GM12878 (cell line): ENCODE data around the gene HSPB3. TPM values are rescaled to one million over a fixed set of nuclear protein-coding genes. Genes with fewer than 3 reads are reported as not detected.

ENCODE experiments used
- ATAC-seq: fragments of 200-7000 bp; cut with Tn5 transposase; 3 replicates; pipeline ENCODE4 v1.9.1; 2020; ENCODE audit warnings: mild to moderate bottlenecking, moderate library complexity
- BruUV-seq: library from RNA; stranded (reverse); fragments of 400-500 nt; replicated peaks from 2 replicates; lab custom pipeline; 2021; lab: Mats Ljungman, UMichigan
- CTCF ChIA-PET: fragments of 300-600 bp; sonication (Branson Sonifier 250); formaldehyde crosslinking; extraction: SDS; loops from one replicate; lab custom pipeline; 2021; ENCODE audit warnings: inconsistent platforms; lab: Yijun Ruan, JAX
- POLR2A ChIA-PET: fragments of 350-600 bp; formaldehyde crosslinking; extraction: SDS; loops from one replicate; lab custom pipeline; 2021; ENCODE audit warnings: inconsistent platforms; lab: Charles Lee
- RAD21 ChIA-PET: fragments of 300-600 bp; sonication (Branson Sonifier 250); formaldehyde crosslinking; loops from one replicate; lab custom pipeline; 2023; ENCODE audit warnings: antibody characterized with exemption; ENCODE audit not compliant: unreplicated experiment; lab: Charles Lee
- SMC1A ChIA-PET: fragments of 300-600 bp; sonication (Branson Sonifier 250); formaldehyde crosslinking; loops from one replicate; lab custom pipeline; 2023; ENCODE audit not compliant: unreplicated experiment, uncharacterized antibody; lab: Charles Lee
- DNase-seq: peaks from one replicate; pipeline ENCODE4 v3.0.0-alpha.2; 2011; ENCODE audit warnings: low read depth, low spot score
- FAIRE-seq: peaks from 3 replicates; lab custom pipeline; 2011; peaks lifted over from hg19 to GRCh38; lab: Jason Lieb, UNC
- H2AFZ ChIP-seq: 2 replicates; pipeline ENCODE4 v1.6.0; 2011; ENCODE audit warnings: low read depth, low read length, control low read depth; ENCODE audit not compliant: control insufficient read depth
- H3K27ac ChIP-seq: 2 replicates; pipeline ENCODE4 v1.5.1; 2011; ENCODE audit warnings: control low read depth; ENCODE audit not compliant: control insufficient read depth, insufficient read depth
- H3K27me3 ChIP-seq, 2 experiments: replicated peaks in 1 of 2; 2 replicates each; pipeline versions ENCODE4 v1.6.0 to v1.6.1; 2011; ENCODE audit warnings: low read length in 1 of 2; ENCODE audit not compliant: control insufficient read depth in 2 of 2, insufficient read depth in 2 of 2
- H3K36me3 ChIP-seq, 2 experiments: 2 replicates each; pipeline ENCODE4 v1.5.1; 2011; ENCODE audit warnings: low read length in 1 of 2; ENCODE audit not compliant: control insufficient read depth in 2 of 2, insufficient read depth in 2 of 2
- H3K4me1 ChIP-seq: 2 replicates; pipeline ENCODE4 v1.6.1; 2011; ENCODE audit warnings: mild to moderate bottlenecking, low read length, moderate library complexity, mixed read lengths; ENCODE audit not compliant: control insufficient read depth, insufficient read depth
- H3K4me2 ChIP-seq: 2 replicates; pipeline ENCODE4 v1.6.0; 2011; ENCODE audit warnings: control low read depth; ENCODE audit not compliant: control insufficient read depth, insufficient read depth
- H3K4me3 ChIP-seq: fragments of 200-600 bp; sonication (generic); 2 replicates; pipeline ENCODE4 v1.5.1; 2016
- H3K79me2 ChIP-seq: 2 replicates; pipeline ENCODE4 v1.6.0; 2011; ENCODE audit warnings: low read length; ENCODE audit not compliant: control insufficient read depth, insufficient read depth
- H3K9ac ChIP-seq: 2 replicates; pipeline ENCODE4 v1.8.0; 2011; ENCODE audit warnings: low read length, control low read depth, mixed read lengths; ENCODE audit not compliant: control insufficient read depth, insufficient read depth
- H3K9me3 ChIP-seq: replicated peaks from 3 replicates; pipeline ENCODE4 v1.5.1; 2011; ENCODE audit warnings: mild to moderate bottlenecking, low read length; ENCODE audit not compliant: control insufficient read depth, insufficient read depth
- H4K20me1 ChIP-seq: 2 replicates; pipeline ENCODE4 v1.6.0; 2011; ENCODE audit not compliant: control insufficient read depth, insufficient read depth
- E2F4 ChIP-seq: IDR thresholded peaks from 2 replicates; pipeline ENCODE4 v1.6.1; 2012; ENCODE audit warnings: low read depth, low read length, improper control_type of control experiment
- HDAC2 ChIP-seq: fragments of 200-600 bp; sonication (generic); IDR thresholded peaks from 2 replicates; pipeline ENCODE4 v1.6.1; 2017
- HSF1 ChIP-seq: fragments of 150-350 bp; IDR thresholded peaks from 2 replicates; pipeline ENCODE4 v1.6.1; 2014; ENCODE audit warnings: mild to moderate bottlenecking, low read depth, low read length
- IRF4 ChIP-seq: IDR thresholded peaks from 2 replicates; pipeline ENCODE4 v1.6.1; 2011; ENCODE audit warnings: low read depth, low read length
- JUNB ChIP-seq: IDR thresholded peaks from 2 replicates; pipeline ENCODE4 v1.6.1; 2016; ENCODE audit warnings: antibody characterized with exemption, mild to moderate bottlenecking
- KLF5 ChIP-seq: fragments of 450-650 bp; IDR thresholded peaks from 2 replicates; pipeline ENCODE4 v1.6.1; 2014; ENCODE audit warnings: mild to moderate bottlenecking; ENCODE audit not compliant: partially characterized antibody
- NBN ChIP-seq: fragments of 450-650 bp; IDR thresholded peaks from 2 replicates; pipeline ENCODE4 v1.6.1; 2016
- NFXL1 ChIP-seq: fragments of 450-650 bp; IDR thresholded peaks from 2 replicates; pipeline ENCODE4 v1.6.1; 2017; ENCODE audit warnings: antibody characterized with exemption, mild to moderate bottlenecking, borderline replicate concordance
- SIX5 ChIP-seq: IDR thresholded peaks from 2 replicates; pipeline ENCODE4 v1.6.1; 2011; ENCODE audit warnings: mild to moderate bottlenecking, low read depth, low read length, moderate library complexity; ENCODE audit not compliant: severe bottlenecking
- TAF1 ChIP-seq: IDR thresholded peaks from 2 replicates; pipeline ENCODE4 v1.6.1; 2011; ENCODE audit warnings: mild to moderate bottlenecking, low read depth, low read length, borderline replicate concordance
- TBL1XR1 ChIP-seq: IDR thresholded peaks from 2 replicates; pipeline ENCODE4 v1.6.1; 2012; ENCODE audit warnings: low read depth, low read length, improper control_type of control experiment
- WRNIP1 ChIP-seq: IDR thresholded peaks from 2 replicates; pipeline ENCODE4 v1.6.1; 2011; ENCODE audit warnings: low read depth, low read length, improper control_type of control experiment, borderline replicate concordance
- WGBS: methylation state at CpG from one replicate; pipeline ENCODE4 v1.1.6; 2016; ENCODE audit warnings: low lambda C conversion rate; ENCODE audit not compliant: insufficient replicate concordance, insufficient coverage; ENCODE audit errors: missing lambda C conversion rate; 5-methylcytosine and 5-hydroxymethylcytosine counted together
- in situ Hi-C: fragments of 300-500 bp; cut with MboI; formaldehyde crosslinking; loops from 9 replicates; pipeline ENCODE4 v1.14.3; 2018; ENCODE audit warnings: mixed read lengths
- intact Hi-C: fragments of 100-400 bp; cut with micrococcal nuclease; formaldehyde crosslinking; loops from one replicate; pipeline ENCODE4 v1.14.2; 2022; ENCODE audit not compliant: unreplicated experiment
- polyA plus RNA-seq, 11 experiments: library from polyadenylated mRNA; depleted of rRNA in 4 of 11; unstranded in 6 of 11; stranded (reverse) in 5 of 11; fragments of >200 nt; fragmentation: Nextera tagmentation in 4 of 11; fragmentation: Illumina TruSeq in 1 of 11; extraction: Ambion mirVana in 4 of 11; extraction: Trizol in 1 of 11; gene quantifications; 1 replicate in 1 of 11; 2 replicates in 10 of 11; pipeline versions ENCODE4 v1.2.1 to v1.2.3, GENCODE V29; 2011 to 2016; ENCODE audit warnings: inconsistent platforms in 2 of 11, missing spikeins in 2 of 11, low read depth in 1 of 11
- total RNA-seq, 4 experiments: library from RNA; depleted of rRNA in 3 of 4; stranded (reverse); fragments of >200 nt in 3 of 4; fragmentation: Illumina TruSeq in 1 of 4; extraction: Trizol in 1 of 4; gene quantifications; 2 replicates each; pipeline versions ENCODE4 v1.2.1 to v1.2.3, GENCODE V29; 2013 to 2021

HSPB3 gene
- total and polyA plus RNA-seq, 10 of the 15 experiments (the other 5 are each of a cell fraction or from before 2014, with no cell fraction given), result 0.11 to 0.60 (median 0.29) TPM; not detected in 7

- 48% methylated on average over 4 of the region's 4 CpGs for WGBS
- ChIA-PET RAD21 (no interaction called here), CTCF (interaction anchor here (1.2 kb wide), 2 partner anchors 18 to 31 kb away, joined by 3 read pairs; no protein-coding TSS in a partner anchor), SMC1A (no interaction called here)
- H3K27ac ChIP-seq, result no peak overlapping the region
- intact Hi-C loops (no loop called here), in situ Hi-C loops (no loop called here)
- H3K4me3 ChIP-seq, result no peak overlapping the region
- no TSS peak for BruUV-seq
- no peaks in the 10 kb centered on the region for H4K20me1 ChIP-seq
- H3K79me2 ChIP-seq, result no peaks in the 10 kb centered on the region
- ATAC-seq (no peak), DNase-seq (no peak)
- no peaks in the 10 kb centered on the region for H3K36me3 ChIP-seq
- no peaks in the 10 kb centered on the region; a peak in 2 of 4 replicates for H3K27me3 ChIP-seq
- no peak for TF ChIP-seq E2F4
- TF ChIP-seq IRF4, result no peak
- no peak for TF ChIP-seq WRNIP1
- no peak for TF ChIP-seq HDAC2
- TF ChIP-seq TAF1, result no peak
- TF ChIP-seq TBL1XR1, result no peak
- TF ChIP-seq NFXL1, result no peak
- TF ChIP-seq SIX5, result no peak
- no peak for TF ChIP-seq KLF5
- TF ChIP-seq HSF1, result no peak
- TF ChIP-seq JUNB, result no peak
- TF ChIP-seq NBN, result no peak
- TF ChIP-seq, all 136 proteins: peak for 0
- Histone ChIP-seq H3K4me1 (no peaks in the 10 kb centered on the region), H2AFZ (no peak overlapping the region), H3K9ac (no peak overlapping the region), H3K9me3 (no peaks in the 10 kb centered on the region), H3K4me2 (no peak overlapping the region)
- no peak for FAIRE-seq
- POLR2A ChIA-PET, result interaction anchor here (0.6 kb wide), 1 partner anchor 517 kb away, joined by 3 read pairs; no protein-coding TSS in a partner anchor
Observed at GRCh38 chr5:54449923-54450322, 5.6 kb upstream of the HSPB3 start.
